Stromal cell of bone marrow (primary cell): ENCODE results near the gene FAM219A.
"Not testable (repeated sequence)": the region's sequence is repeated elsewhere in the genome, so short reads cannot be mapped to it uniquely, and the experiment has no call there.

ENCODE experiments used
- DNase-seq: peaks from one replicate; pipeline ENCODE4 v3.0.0-alpha.2; 2012; ENCODE audit warnings: low read depth

The FAM219A gene

DNA sequence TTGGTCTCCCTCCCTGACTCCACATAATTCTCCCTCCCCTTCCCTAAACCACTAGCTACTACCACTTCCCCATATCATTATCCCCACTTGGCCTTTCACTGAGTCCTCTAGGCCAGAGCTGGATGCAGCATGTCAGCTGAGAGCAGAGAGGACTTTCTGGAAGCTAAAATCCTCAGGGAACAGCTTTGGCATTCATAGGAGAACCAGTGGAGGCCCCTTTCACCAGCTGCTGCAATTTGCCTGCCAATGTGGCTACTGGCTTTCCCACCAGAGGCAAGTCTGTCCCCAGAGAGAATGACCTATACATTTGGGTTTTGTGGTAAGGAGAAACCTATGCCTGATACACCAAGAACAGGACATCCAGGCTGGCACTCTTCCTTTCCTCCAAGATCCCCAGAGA lies 14.4 kb downstream of the FAM219A start:
- DNase-seq = no peak

- DNase-seq = no peak
These were observed 14.8 kb downstream of the FAM219A start for GRCh38 chr9:34443533-34443932.

GRCh38 chr9:34442770-34443169 lies 15.6 kb downstream of the FAM219A start:
- no peak for DNase-seq

DNA sequence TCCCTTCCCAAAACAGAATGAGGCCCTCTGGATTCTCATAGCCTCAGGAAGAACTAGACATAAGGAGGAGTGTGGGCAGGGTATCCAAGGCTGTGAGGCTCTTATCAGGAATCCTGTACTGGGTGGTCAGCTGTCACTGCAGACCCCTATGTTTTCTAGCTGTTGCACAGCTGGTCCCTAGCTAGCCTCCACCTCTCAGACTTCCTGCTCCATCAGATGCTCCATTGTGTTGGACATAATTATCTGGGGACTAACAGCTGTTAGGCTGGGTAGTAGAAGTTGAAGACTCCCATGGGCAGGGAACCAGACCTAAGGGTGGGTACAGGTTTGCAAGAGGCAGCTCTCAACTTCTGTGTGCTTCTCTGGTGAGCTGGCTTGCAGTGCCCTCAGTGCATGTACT lies 18.4 kb downstream of the FAM219A start:
- DNase-seq = no peak

GRCh38 chr9:34438465-34438864 lies 19.9 kb downstream of the FAM219A start:
- not testable (repeated sequence) for DNase-seq

- not testable (repeated sequence) for DNase-seq
These were observed 20.5 kb downstream of the FAM219A start for GRCh38 chr9:34437926-34438307.

DNA sequence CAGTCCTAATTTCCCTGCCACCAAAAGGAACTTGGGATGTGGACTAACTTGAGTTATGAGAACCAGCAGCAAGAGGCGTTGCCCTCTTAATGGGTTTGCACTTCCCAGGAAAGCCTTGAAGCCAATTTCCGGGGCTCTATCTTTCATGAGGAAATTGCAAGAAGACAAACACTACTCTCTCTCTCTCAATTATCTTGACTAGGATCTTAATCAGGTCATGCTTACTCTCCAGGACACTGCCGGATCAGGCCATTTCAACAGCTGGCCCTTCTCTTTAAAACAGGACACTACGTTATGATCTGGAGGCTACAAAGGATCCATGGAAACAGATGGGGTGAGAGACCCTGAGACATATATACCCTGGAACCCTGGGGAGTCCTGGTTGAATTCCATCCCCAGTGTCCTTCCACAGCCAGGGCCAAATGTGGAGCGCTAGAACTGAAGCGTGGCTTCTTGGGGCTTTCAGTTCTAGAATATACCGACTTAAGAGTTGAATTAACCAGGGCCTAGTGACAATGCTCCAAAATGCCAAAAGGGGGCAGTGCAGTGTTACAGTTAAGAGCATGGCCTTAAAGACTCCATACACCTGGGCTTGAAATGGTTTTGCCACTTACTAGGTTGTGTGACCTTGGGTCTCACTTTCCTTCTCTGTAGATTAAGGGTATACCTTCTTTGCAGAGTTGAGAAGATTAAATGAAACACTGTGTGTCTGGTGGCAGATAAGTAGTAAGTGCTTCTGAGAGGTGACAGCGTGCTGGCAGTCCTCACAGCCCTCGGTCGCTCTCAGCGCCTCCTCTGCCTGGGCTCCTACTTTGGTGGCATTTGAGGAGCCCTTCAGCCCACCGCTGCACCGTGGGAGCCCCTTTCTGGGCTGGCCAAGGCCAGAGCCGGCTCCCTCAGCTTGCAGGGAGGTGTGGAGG lies 21.1 kb downstream of the FAM219A start:
- peak; percentile 52 for DNase-seq

- DNase-seq = no peak
These were observed 26.7 kb downstream of the FAM219A start for GRCh38 chr9:34431667-34432066.

GRCh38 chr9:34430843-34431437 lies 27.4 kb downstream of the FAM219A start:
- peak; percentile 70 for DNase-seq

- DNase-seq = no peak
These were observed 29.9 kb downstream of the FAM219A start for GRCh38 chr9:34428325-34428958.

GRCh38 chr9:34426347-34427074 lies 31.9 kb downstream of the FAM219A start:
- DNase-seq = no peak

- no peak for DNase-seq
These were observed 38.5 kb downstream of the FAM219A start for GRCh38 chr9:34419716-34420504.

DNA sequence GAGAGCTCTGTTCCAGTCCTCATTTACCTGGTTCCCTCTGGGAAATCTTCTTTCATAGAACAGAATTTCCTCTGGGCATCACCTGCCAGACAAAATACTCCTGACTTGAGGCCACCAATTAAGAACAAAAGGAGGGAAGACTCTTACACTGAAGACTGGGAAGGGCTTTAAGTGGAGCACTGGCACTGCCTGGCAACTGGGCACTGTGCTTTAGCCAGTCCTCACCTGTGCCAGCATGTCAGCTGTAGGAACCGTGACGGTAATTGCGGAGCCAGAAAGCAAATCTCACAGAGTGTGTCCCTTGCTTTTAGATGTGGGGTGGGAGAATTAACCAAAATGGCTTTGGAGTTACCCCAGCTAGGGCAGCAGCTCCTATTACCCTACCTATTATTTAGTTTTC lies 40.6 kb downstream of the FAM219A start:
- no peak for DNase-seq

GRCh38 chr9:34413231-34413852 lies 45.0 kb downstream of the FAM219A start:
- peak; percentile 22 for DNase-seq

GRCh38 chr9:34412336-34412735 lies 46.0 kb downstream of the FAM219A start:
- no peak for DNase-seq

DNA sequence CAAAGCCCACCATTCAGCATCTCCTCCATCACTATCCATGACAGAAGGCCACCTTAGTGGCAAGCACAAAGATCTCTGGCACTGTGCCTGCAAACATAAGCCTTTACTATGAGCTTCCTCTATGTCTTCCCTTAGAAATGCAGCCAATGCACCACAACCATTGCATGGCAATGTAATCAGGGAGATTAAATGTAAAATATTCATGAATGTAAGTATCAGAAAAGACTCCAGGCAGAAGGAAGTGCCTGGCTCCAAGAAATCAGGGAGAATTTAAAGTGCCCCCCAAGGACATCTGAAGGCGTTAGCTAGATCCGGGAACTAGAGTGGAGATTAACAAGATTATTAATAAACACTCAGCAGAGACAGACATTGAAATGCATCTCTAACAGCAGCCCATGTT lies 49.2 kb downstream of the FAM219A start:
- DNase-seq = no peak

GRCh38 chr9:34408173-34408572 lies 50.2 kb downstream of the FAM219A start:
- DNase-seq = no peak

- no peak for DNase-seq
These were observed 52.2 kb downstream of the FAM219A start for GRCh38 chr9:34406219-34406618.

GRCh38 chr9:34405719-34406118 lies 52.7 kb downstream of the FAM219A start:
- DNase-seq = peak; percentile 25

DNA sequence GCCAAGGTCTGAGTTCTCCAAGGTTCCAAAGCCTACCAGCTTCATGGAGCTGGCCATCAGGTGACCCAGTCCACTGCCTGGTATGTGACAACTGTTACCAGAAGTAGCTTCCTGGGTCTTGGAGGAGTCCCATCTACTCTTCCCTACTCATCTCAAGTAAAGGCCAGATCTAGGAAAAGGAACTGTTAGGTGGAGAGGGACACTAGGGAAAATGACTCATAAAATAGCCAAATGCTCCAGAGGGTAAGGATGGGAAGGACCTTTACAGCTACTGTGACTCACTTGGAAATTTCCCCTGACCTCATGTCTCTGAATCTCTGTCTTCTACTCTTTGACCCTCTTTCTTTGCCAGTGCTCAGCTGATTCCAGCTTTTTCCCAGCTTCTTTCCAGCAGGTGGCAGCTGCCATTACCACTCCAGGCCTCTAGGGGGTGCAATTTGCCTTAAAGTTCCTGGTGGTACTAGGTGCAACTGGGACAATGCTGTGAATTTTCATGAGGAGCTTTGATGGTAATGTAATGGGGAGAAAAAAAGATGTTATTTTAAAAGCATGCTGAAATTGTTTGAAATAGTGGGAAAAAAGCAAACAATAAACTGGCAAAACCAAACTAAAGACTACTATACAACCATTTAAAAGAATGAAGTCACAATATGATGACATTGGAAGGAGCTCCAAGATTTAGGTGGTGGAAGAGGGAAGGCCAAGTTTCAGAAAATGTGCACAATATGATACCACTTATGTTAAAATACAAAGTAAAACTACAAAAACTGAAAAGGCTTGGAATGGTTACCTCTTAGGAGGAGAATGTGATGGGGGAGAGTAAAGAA lies 54.6 kb downstream of the FAM219A start:
- peak; percentile 71 for DNase-seq
